ENCODE measurements around the gene ZBED2. TPM values are rescaled to one million over a fixed set of nuclear protein-coding genes. Genes with fewer than 3 reads are reported as not detected.

Gene ZBED2
- total and polyA plus RNA-seq, 2 donors = 37.9 to 52.2 TPM

- no peak overlapping the region for H3K4me3 ChIP-seq (ENCODE audit: low read length in 2 of 2)
- peaks cover 13 to 17% of the 10 kb centered on the region in 2 donors for H3K4me1 ChIP-seq (ENCODE audit: control insufficient read depth in 2 of 2, insufficient read depth in 2 of 2, low read length in 2 of 2)
- 96% methylated on average over 3 of the region's 3 CpGs for WGBS
- H3K27me3 ChIP-seq (ENCODE audit: control insufficient read depth in 2 of 2, insufficient read depth in 1 of 2, low read length in 1 of 2) = no peaks in the 10 kb centered on the region
- peaks cover 5 to 16% of the 10 kb centered on the region in 2 donors for H3K9me3 ChIP-seq (ENCODE audit: control insufficient read depth in 2 of 2, insufficient read depth in 1 of 2, low read length in 1 of 2)
- H3K36me3 ChIP-seq (ENCODE audit: control insufficient read depth in 2 of 2, insufficient read depth in 2 of 2, low read length in 1 of 2) = peaks cover 8 to 20% of the 10 kb centered on the region in 2 donors
- no peak for DNase-seq (ENCODE audit: low read depth in 6 of 9, low spot score in 9 of 9)
- H3K27ac ChIP-seq (ENCODE audit: low read depth in 1 of 2, low read length in 1 of 2) = no peak overlapping the region
Measured at GRCh38 chr3:111619833-111620232, 24.7 kb upstream of the ZBED2 start.

DNA sequence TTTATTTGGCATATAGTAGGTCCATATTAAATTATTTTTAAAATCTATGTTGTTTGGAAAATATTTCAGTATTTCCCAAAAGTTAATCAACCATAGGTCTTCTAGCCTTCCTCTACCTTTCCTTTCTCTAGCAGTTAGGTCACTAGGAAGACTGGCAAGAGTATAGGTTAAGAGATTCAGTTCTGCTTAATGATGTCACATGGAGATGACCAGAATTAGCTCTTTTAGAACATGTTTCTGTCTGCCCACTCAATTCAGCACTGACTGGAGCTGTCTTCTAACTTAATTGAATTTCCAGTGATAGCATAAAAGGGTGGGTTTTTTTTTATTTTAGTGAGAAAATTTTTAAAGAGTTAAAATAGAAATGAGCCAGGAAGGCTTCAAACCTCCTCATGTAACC, 23.8 kb upstream of the ZBED2 start:
- peaks cover 8 to 16% of the 10 kb centered on the region in 2 donors for H3K36me3 ChIP-seq (ENCODE audit: control insufficient read depth in 2 of 2, insufficient read depth in 2 of 2, low read length in 1 of 2)
- no peak overlapping the region for H3K27ac ChIP-seq (ENCODE audit: low read depth in 1 of 2, low read length in 1 of 2)
- DNase-seq (ENCODE audit: low read depth in 6 of 9, low spot score in 9 of 9) = no peak
- H3K4me1 ChIP-seq (ENCODE audit: control insufficient read depth in 2 of 2, insufficient read depth in 2 of 2, low read length in 2 of 2) = peaks cover 13 to 21% of the 10 kb centered on the region in 2 donors
- H3K9me3 ChIP-seq (ENCODE audit: control insufficient read depth in 2 of 2, insufficient read depth in 1 of 2, low read length in 1 of 2) = peaks cover 5 to 16% of the 10 kb centered on the region in 2 donors
- H3K4me3 ChIP-seq (ENCODE audit: low read length in 2 of 2) = no peak overlapping the region
- H3K27me3 ChIP-seq (ENCODE audit: control insufficient read depth in 2 of 2, insufficient read depth in 1 of 2, low read length in 1 of 2) = no peaks in the 10 kb centered on the region

- H3K27me3 ChIP-seq (ENCODE audit: control insufficient read depth in 2 of 2, insufficient read depth in 1 of 2, low read length in 1 of 2) = no peaks in the 10 kb centered on the region
- peaks cover 5 to 16% of the 10 kb centered on the region in 2 donors for H3K9me3 ChIP-seq (ENCODE audit: control insufficient read depth in 2 of 2, insufficient read depth in 1 of 2, low read length in 1 of 2)
- H3K27ac ChIP-seq (ENCODE audit: low read depth in 1 of 2, low read length in 1 of 2) = no peak overlapping the region
- H3K4me3 ChIP-seq (ENCODE audit: low read length in 2 of 2) = no peak overlapping the region
- peaks cover 8 to 16% of the 10 kb centered on the region in 2 donors for H3K36me3 ChIP-seq (ENCODE audit: control insufficient read depth in 2 of 2, insufficient read depth in 2 of 2, low read length in 1 of 2)
- H3K4me1 ChIP-seq (ENCODE audit: control insufficient read depth in 2 of 2, insufficient read depth in 2 of 2, low read length in 2 of 2) = peaks cover 13 to 21% of the 10 kb centered on the region in 2 donors
- DNase-seq (ENCODE audit: low read depth in 6 of 9, low spot score in 9 of 9) = no peak
- 96% methylated on average over 5 of the region's 5 CpGs for WGBS
Measured at GRCh38 chr3:111617912-111618601, 22.9 kb upstream of the ZBED2 start.

- WGBS = 98% methylated on average over 3 of the region's 3 CpGs
- Histone ChIP-seq H3K27ac (ENCODE audit: low read depth in 1 of 2, low read length in 1 of 2) (no peak overlapping the region), H3K36me3 (ENCODE audit: control insufficient read depth in 2 of 2, insufficient read depth in 2 of 2, low read length in 1 of 2) (peaks cover 8 to 16% of the 10 kb centered on the region in 2 donors), H3K4me3 (ENCODE audit: low read length in 2 of 2) (no peak overlapping the region), H3K9me3 (ENCODE audit: control insufficient read depth in 2 of 2, insufficient read depth in 1 of 2, low read length in 1 of 2) (peaks cover 5 to 16% of the 10 kb centered on the region in 2 donors), H3K27me3 (ENCODE audit: control insufficient read depth in 2 of 2, insufficient read depth in 1 of 2, low read length in 1 of 2) (no peaks in the 10 kb centered on the region), H3K4me1 (ENCODE audit: control insufficient read depth in 2 of 2, insufficient read depth in 2 of 2, low read length in 2 of 2) (peaks cover 13 to 21% of the 10 kb centered on the region in 2 donors)
- DNase-seq (ENCODE audit: low read depth in 6 of 9, low spot score in 9 of 9) = no peak
Measured at GRCh38 chr3:111617406-111617805, 22.3 kb upstream of the ZBED2 start.

DNA sequence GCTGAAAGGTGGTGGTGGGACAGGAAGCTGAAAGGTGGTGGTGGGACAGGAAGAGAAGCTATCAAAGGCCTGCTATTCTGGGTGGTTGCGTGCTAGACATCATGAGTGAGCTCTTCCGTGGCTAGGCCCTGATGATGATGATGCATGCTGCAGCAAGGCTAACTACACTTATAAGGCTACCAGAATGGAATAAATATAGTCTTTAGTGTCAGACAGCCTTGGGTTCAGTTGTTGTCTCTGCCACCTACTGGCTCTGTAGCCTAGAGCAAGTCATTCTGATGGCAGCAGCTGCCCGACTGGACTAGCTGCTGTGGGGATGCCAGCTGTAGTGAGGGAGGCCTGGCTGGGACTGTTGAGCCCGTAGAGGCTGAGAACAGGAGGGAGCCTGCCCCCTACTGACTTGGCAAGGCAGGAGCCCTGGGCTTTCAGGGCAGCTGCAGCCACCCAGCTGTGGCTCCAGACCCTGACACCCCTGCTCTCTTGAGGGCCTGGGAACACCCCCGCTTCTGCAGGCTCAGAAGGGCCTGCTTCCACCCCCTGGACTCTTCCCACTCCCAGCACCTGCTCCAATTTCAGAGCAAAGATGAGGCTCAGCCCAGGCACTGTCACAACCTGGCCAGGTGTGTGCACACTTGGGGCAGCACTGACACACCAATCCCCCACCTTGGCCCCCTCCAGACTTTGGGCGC, 21.4 kb upstream of the ZBED2 start:
- no peaks in the 10 kb centered on the region for H3K27me3 ChIP-seq (ENCODE audit: control insufficient read depth in 2 of 2, insufficient read depth in 1 of 2, low read length in 1 of 2)
- peaks cover 13 to 24% of the 10 kb centered on the region in 2 donors for H3K4me1 ChIP-seq (ENCODE audit: control insufficient read depth in 2 of 2, insufficient read depth in 2 of 2, low read length in 2 of 2)
- H3K9me3 ChIP-seq (ENCODE audit: control insufficient read depth in 2 of 2, insufficient read depth in 1 of 2, low read length in 1 of 2) = peaks cover 5 to 16% of the 10 kb centered on the region in 2 donors
- peaks cover 8 to 16% of the 10 kb centered on the region in 2 donors for H3K36me3 ChIP-seq (ENCODE audit: control insufficient read depth in 2 of 2, insufficient read depth in 2 of 2, low read length in 1 of 2)
- peak overlapping the region; percentile 1 to 36 for H3K27ac ChIP-seq (ENCODE audit: low read depth in 1 of 2, low read length in 1 of 2)
- H3K4me3 ChIP-seq (ENCODE audit: low read length in 2 of 2) = no peak overlapping the region
- DNase-seq (ENCODE audit: low read depth in 6 of 9, low spot score in 9 of 9) = peak in 5 of 9 donors; percentile 6 to 70 (median 19)
- 64% methylated on average over 6 of the region's 6 CpGs for WGBS

DNA sequence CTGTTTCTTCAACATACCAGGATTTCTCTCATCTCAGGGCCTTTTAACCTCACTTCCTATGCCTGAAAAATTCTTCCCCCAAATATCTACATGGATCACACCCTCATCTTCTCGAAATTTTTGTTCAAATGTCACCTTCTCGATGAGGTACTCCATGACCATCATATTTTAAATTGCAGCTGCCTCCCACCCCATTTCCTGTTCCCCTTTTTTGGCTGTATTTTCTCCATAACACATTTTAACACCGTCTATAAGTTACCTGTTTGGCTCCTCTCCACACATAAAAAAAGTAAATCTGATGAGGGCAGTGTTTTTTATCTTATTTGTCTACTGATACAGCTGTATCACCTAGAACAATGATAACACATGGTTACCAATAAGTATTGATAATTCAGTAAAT, 20.7 kb upstream of the ZBED2 start:
- no peak for DNase-seq (ENCODE audit: low read depth in 6 of 9, low spot score in 9 of 9)
- 9% methylated on average over 3 of the region's 3 CpGs for WGBS
- Histone ChIP-seq H3K36me3 (ENCODE audit: control insufficient read depth in 2 of 2, insufficient read depth in 2 of 2, low read length in 1 of 2) (peaks cover 8 to 23% of the 10 kb centered on the region in 2 donors), H3K9me3 (ENCODE audit: control insufficient read depth in 2 of 2, insufficient read depth in 1 of 2, low read length in 1 of 2) (peaks cover 5 to 16% of the 10 kb centered on the region in 2 donors), H3K27me3 (ENCODE audit: control insufficient read depth in 2 of 2, insufficient read depth in 1 of 2, low read length in 1 of 2) (no peaks in the 10 kb centered on the region), H3K27ac (ENCODE audit: low read depth in 1 of 2, low read length in 1 of 2) (no peak overlapping the region), H3K4me1 (ENCODE audit: control insufficient read depth in 2 of 2, insufficient read depth in 2 of 2, low read length in 2 of 2) (peaks cover 20 to 31% of the 10 kb centered on the region in 2 donors), H3K4me3 (ENCODE audit: low read length in 2 of 2) (no peak overlapping the region)

- H3K27me3 ChIP-seq (ENCODE audit: control insufficient read depth in 2 of 2, insufficient read depth in 1 of 2, low read length in 1 of 2) = no peaks in the 10 kb centered on the region
- H3K36me3 ChIP-seq (ENCODE audit: control insufficient read depth in 2 of 2, insufficient read depth in 2 of 2, low read length in 1 of 2) = peaks cover 8 to 20% of the 10 kb centered on the region in 2 donors
- H3K4me3 ChIP-seq (ENCODE audit: low read length in 2 of 2) = no peak overlapping the region
- WGBS = 91% methylated on average over 1 of the region's 1 CpG
- peaks cover 5 to 16% of the 10 kb centered on the region in 2 donors for H3K9me3 ChIP-seq (ENCODE audit: control insufficient read depth in 2 of 2, insufficient read depth in 1 of 2, low read length in 1 of 2)
- no peak for DNase-seq (ENCODE audit: low read depth in 6 of 9, low spot score in 9 of 9)
- no peak overlapping the region for H3K27ac ChIP-seq (ENCODE audit: low read depth in 1 of 2, low read length in 1 of 2)
- H3K4me1 ChIP-seq (ENCODE audit: control insufficient read depth in 2 of 2, insufficient read depth in 2 of 2, low read length in 2 of 2) = peaks cover 31 to 44% of the 10 kb centered on the region in 2 donors
Measured at GRCh38 chr3:111613294-111613693, 18.1 kb upstream of the ZBED2 start.

DNA sequence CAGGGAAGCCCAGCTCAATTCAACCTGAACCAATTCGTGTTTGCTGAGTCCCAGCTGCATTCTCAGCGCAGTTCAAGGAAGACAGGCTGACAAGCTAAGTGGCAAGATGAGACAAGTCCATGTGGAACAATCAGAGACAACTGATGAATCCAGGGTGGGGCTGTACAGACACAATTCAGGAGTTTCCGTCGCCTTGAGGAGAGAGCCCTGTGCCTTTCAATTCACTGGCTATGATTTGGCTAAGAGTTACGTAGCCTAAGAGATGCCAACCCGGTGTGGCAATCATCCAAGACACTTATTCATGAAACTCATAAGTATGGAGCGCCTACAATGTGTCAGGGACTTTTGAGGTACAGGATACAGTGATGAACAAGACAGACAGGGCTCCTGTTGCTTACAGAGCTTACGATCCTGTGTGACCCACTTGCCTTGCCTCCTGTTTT, 15.5 kb upstream of the ZBED2 start:
- WGBS = 81% methylated on average over 8 of the region's 8 CpGs
- Histone ChIP-seq H3K9me3 (ENCODE audit: control insufficient read depth in 2 of 2, insufficient read depth in 1 of 2, low read length in 1 of 2) (no peaks in the 10 kb centered on the region), H3K27me3 (ENCODE audit: control insufficient read depth in 2 of 2, insufficient read depth in 1 of 2, low read length in 1 of 2) (no peaks in the 10 kb centered on the region), H3K27ac (ENCODE audit: low read depth in 1 of 2, low read length in 1 of 2) (peak overlapping the region; percentile 55 to 66), H3K4me1 (ENCODE audit: control insufficient read depth in 2 of 2, insufficient read depth in 2 of 2, low read length in 2 of 2) (peaks cover 20 to 31% of the 10 kb centered on the region in 2 donors), H3K4me3 (ENCODE audit: low read length in 2 of 2) (no peak overlapping the region), H3K36me3 (ENCODE audit: control insufficient read depth in 2 of 2, insufficient read depth in 2 of 2, low read length in 1 of 2) (peaks cover 0 to 25% of the 10 kb centered on the region in 2 donors)
- no peak for DNase-seq (ENCODE audit: low read depth in 6 of 9, low spot score in 9 of 9)

GRCh38 chr3:111610189-111610588, 15.0 kb upstream of the ZBED2 start:
- 3% methylated on average over 5 of the region's 5 CpGs for WGBS
- no peak overlapping the region for H3K4me3 ChIP-seq (ENCODE audit: low read length in 2 of 2)
- no peaks in the 10 kb centered on the region for H3K9me3 ChIP-seq (ENCODE audit: control insufficient read depth in 2 of 2, insufficient read depth in 1 of 2, low read length in 1 of 2)
- H3K27ac ChIP-seq (ENCODE audit: low read depth in 1 of 2, low read length in 1 of 2) = peak overlapping the region in 1 of 2 donors; percentile 66
- DNase-seq (ENCODE audit: low read depth in 6 of 9, low spot score in 9 of 9) = peak; percentile 62 to 96 (median 87)
- H3K36me3 ChIP-seq (ENCODE audit: control insufficient read depth in 2 of 2, insufficient read depth in 2 of 2, low read length in 1 of 2) = peaks cover 0 to 27% of the 10 kb centered on the region in 2 donors
- peaks cover 19 to 29% of the 10 kb centered on the region in 2 donors for H3K4me1 ChIP-seq (ENCODE audit: control insufficient read depth in 2 of 2, insufficient read depth in 2 of 2, low read length in 2 of 2)
- no peaks in the 10 kb centered on the region for H3K27me3 ChIP-seq (ENCODE audit: control insufficient read depth in 2 of 2, insufficient read depth in 1 of 2, low read length in 1 of 2)
